Activated CD8-positive, alpha-beta memory T cell treated with anti-CD3 and anti-CD28 coated beads, Interleukin-2, amount 10 ng/mL, durations not matched to agents 7 days and 5 days (primary cell): Measurements from ENCODE around the gene FBXL17. TPM values are rescaled to one million over a fixed set of nuclear protein-coding genes. Genes with fewer than 3 reads are reported as not detected.

Source experiments
- ATAC-seq: fragments of 150-1000 bp; cut with Tn5 transposase; one replicate; pipeline ENCODE4 v1.10.0; 2021; ENCODE audit warnings: moderate library complexity
- CTCF ChIA-PET: fragments of 350-600 bp; sonication (Branson Sonifier 250); formaldehyde crosslinking; loops from one replicate; lab custom pipeline; 2021; ENCODE audit warnings: antibody characterized with exemption; lab: Charles Lee
- DNase-seq: peaks from one replicate; pipeline ENCODE4 v3.0.0-alpha.2; 2020
- H3K27ac Mint-ChIP-seq: one replicate; pipeline ENCODE4 v1.8.0; 2021; ENCODE audit warnings: mild to moderate bottlenecking, mixed read lengths
- H3K27me3 Mint-ChIP-seq: one replicate; pipeline ENCODE4 v1.8.0; 2021; ENCODE audit warnings: mixed read lengths
- H3K36me3 Mint-ChIP-seq: one replicate; pipeline ENCODE4 v1.8.0; 2021; ENCODE audit warnings: mild to moderate bottlenecking, mixed read lengths
- H3K4me1 Mint-ChIP-seq: one replicate; pipeline ENCODE4 v1.8.0; 2021; ENCODE audit warnings: mixed read lengths
- H3K4me3 Mint-ChIP-seq: one replicate; pipeline ENCODE4 v1.8.0; 2021; ENCODE audit warnings: mild to moderate bottlenecking, moderate library complexity, mixed read lengths
- H3K9me3 Mint-ChIP-seq: one replicate; pipeline ENCODE4 v1.8.0; 2022; ENCODE audit warnings: low read depth, mixed read lengths
- total RNA-seq, 2 experiments: library from RNA; stranded (reverse); gene quantifications; one replicate each; pipeline ENCODE4 v1.2.3, GENCODE V29; 2021

Gene FBXL17
- total RNA-seq, 2 experiments from 2014 or later: 6.6 to 10.9 TPM

DNA sequence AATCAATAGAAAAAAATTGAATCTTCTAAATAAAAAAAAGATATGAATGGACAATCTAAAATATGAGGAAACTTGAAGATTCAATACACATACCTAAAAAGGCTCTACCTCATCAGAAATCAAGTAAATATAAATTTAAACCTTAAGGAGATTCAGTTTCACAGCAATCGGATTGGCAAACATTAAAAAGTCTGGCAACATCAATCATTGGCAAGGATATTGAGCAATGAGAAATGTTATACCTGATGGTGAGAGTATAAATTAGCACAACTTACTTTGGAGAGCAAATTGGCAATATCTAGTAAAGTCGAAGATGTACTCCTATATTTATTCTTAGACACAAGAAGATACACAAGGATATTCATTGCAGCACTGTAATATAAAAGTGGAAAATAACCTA lies 436.8 kb downstream of the FBXL17 start:
- DNase-seq (no peak), ATAC-seq (no peak)
- no peak overlapping the region for H3K4me3 Mint-ChIP-seq
- no peaks in the 10 kb centered on the region for H3K27me3 Mint-ChIP-seq
- no peak overlapping the region for H3K27ac Mint-ChIP-seq
- CTCF ChIA-PET: no interaction called here
- H3K4me1 Mint-ChIP-seq: peaks cover 10% of the 10 kb centered on the region
- H3K9me3 Mint-ChIP-seq: no peaks in the 10 kb centered on the region
- H3K36me3 Mint-ChIP-seq: no peaks in the 10 kb centered on the region

DNA sequence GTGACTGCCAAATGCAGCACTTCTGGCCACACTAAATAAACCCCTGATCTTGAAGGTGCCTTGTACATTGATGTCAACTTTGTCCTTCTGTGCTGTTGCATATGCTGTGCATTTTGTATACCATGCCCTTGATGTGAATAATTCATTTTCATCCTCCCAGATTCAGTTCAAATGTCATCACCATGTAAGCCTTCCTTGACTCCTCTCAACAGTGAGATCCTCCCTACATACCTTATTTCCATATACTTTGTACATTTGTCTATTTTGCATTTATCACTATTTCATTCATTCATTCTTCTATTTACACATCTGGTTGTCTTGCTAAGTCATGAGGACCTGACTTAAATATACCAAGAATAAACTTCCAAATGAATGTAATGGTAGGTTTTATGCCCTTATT lies 438.0 kb downstream of the FBXL17 start:
- no peak overlapping the region for H3K4me3 Mint-ChIP-seq
- DNase-seq: no peak
- no peak overlapping the region for H3K27ac Mint-ChIP-seq
- no peaks in the 10 kb centered on the region for H3K36me3 Mint-ChIP-seq
- H3K4me1 Mint-ChIP-seq: no peaks in the 10 kb centered on the region
- H3K27me3 Mint-ChIP-seq: no peaks in the 10 kb centered on the region
- H3K9me3 Mint-ChIP-seq: no peaks in the 10 kb centered on the region
- CTCF ChIA-PET: no interaction called here
- no peak for ATAC-seq

DNA sequence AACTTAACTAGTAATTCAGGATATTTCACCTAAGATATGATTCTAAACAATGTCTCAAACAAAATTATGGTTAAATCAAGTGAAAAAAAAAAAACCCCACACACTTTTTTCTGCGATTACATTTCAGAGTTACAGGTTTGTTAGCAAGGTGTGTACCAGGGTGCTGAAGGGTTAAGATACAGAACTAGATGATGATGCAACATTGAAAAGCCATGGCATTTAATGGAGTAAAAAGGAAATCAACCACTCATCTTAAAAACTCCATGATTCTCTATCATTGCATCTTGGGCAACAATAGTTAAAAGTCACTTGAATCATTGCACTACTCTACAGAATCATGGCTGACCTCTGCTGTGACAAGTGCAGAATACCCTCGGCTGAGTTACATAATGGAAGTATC lies 440.9 kb downstream of the FBXL17 start:
- no peaks in the 10 kb centered on the region for H3K9me3 Mint-ChIP-seq
- no peaks in the 10 kb centered on the region for H3K4me1 Mint-ChIP-seq
- no peak for DNase-seq
- H3K36me3 Mint-ChIP-seq: no peaks in the 10 kb centered on the region
- ATAC-seq: no peak
- H3K27me3 Mint-ChIP-seq: no peaks in the 10 kb centered on the region
- CTCF ChIA-PET: no interaction called here
- H3K4me3 Mint-ChIP-seq: no peak overlapping the region
- H3K27ac Mint-ChIP-seq: no peak overlapping the region

DNA sequence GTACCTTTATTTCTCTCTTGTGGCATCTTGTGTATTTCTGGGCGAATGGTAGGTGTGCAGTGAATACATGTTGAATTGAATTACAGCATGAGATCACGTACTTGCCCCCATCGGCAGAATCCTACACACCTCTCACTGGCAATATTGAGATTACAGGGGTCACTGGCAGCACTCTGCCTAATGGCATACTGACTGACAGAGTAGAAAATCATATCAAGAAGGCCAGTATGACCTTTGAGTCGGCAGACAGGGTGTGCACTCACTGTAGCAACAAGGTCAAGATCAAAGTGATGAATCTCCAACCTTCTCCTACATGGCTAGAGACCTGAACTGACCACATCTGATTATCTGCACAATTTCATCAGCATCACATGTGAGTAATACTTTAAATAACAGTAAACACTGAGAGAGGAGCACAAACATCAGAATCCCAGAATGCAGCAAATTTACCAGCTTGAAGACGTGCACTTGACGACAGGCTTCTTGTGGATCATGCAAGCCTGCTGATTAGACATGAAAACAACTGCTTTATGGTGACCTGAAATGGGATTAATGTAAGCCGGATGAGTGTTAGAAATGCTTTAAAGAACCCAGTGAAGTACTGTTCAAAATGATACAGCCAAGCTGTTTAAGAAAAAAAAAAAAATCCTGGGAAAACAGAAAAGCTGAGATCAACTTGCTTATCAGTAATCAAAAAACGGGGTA lies 444.1 kb downstream of the FBXL17 start:
- H3K27ac Mint-ChIP-seq: no peak overlapping the region
- no peaks in the 10 kb centered on the region for H3K36me3 Mint-ChIP-seq
- DNase-seq (no peak), ATAC-seq (no peak)
- H3K27me3 Mint-ChIP-seq: no peaks in the 10 kb centered on the region
- H3K4me3 Mint-ChIP-seq: no peak overlapping the region
- no peaks in the 10 kb centered on the region for H3K4me1 Mint-ChIP-seq
- CTCF ChIA-PET: interaction anchor here (0.7 kb wide), 1 partner anchor 13 kb away, joined by 3 read pairs; no protein-coding TSS in a partner anchor
- no peaks in the 10 kb centered on the region for H3K9me3 Mint-ChIP-seq

DNA sequence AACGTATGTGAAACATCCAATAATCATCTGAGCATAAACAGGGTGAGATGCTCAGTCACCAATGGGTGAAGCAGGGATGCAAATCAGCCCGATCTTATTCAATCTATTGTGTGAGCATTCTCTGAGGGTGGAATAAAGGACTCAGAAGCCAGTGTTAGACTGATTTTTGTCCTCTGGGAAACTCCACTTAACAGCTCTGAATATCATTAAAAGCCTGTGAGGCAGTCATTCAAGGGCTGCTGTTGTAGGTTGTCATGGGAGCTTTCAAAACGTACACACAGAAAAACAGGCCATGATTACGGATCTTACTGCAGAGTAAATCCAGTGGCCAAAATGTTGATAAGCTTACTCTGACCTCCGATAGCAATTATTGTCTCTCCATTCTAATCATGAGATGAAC lies 444.7 kb downstream of the FBXL17 start:
- no peak for DNase-seq
- H3K36me3 Mint-ChIP-seq: no peaks in the 10 kb centered on the region
- no peak overlapping the region for H3K4me3 Mint-ChIP-seq
- no peak overlapping the region for H3K27ac Mint-ChIP-seq
- ATAC-seq: no peak
- H3K9me3 Mint-ChIP-seq: no peaks in the 10 kb centered on the region
- no peaks in the 10 kb centered on the region for H3K27me3 Mint-ChIP-seq
- H3K4me1 Mint-ChIP-seq: no peaks in the 10 kb centered on the region
- CTCF ChIA-PET: no interaction called here

DNA sequence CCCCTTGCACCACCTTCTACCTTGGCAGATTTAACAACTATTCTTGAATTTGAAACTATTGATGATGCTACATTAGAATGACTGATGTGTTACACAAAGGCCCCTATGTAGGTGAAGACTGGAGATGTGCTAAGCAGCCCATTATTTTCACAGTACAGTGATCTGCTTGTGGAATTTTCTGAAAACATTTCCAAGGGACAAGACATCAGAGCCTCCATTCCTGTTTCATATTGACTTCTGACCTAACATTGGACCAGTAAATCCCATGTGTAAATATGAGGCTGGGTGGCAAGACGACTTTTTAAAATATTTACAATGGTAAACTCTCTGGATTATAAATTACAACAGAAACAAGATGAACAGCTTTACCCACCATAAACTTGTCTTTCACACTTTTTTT lies 445.4 kb downstream of the FBXL17 start:
- no peak overlapping the region for H3K4me3 Mint-ChIP-seq
- no peaks in the 10 kb centered on the region for H3K9me3 Mint-ChIP-seq
- ATAC-seq: no peak
- DNase-seq: no peak
- CTCF ChIA-PET: no interaction called here
- H3K27me3 Mint-ChIP-seq: no peaks in the 10 kb centered on the region
- no peak overlapping the region for H3K27ac Mint-ChIP-seq
- no peaks in the 10 kb centered on the region for H3K4me1 Mint-ChIP-seq
- H3K36me3 Mint-ChIP-seq: no peaks in the 10 kb centered on the region

DNA sequence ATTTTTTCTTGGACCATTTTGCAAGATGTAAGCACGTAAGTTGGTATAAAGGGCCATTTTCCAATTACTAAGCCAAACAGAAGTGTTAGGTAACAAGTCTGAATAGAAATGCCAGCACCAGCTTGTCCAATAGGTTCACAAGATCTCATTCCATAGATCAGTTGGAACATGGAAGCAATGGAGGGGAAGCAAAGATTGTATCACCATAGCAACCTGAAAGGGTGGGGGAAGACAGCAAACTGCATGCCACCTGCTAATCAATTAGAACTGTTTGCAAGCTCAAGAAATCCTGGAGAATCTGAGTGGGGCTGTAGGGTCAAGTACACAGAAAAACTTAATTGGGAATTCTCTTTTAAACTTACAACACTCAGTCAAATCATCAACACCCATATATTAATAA lies 446.3 kb downstream of the FBXL17 start:
- H3K36me3 Mint-ChIP-seq: no peaks in the 10 kb centered on the region
- CTCF ChIA-PET: no interaction called here
- H3K27me3 Mint-ChIP-seq: no peaks in the 10 kb centered on the region
- no peak overlapping the region for H3K4me3 Mint-ChIP-seq
- no peak for ATAC-seq
- H3K27ac Mint-ChIP-seq: no peak overlapping the region
- no peak for DNase-seq
- no peaks in the 10 kb centered on the region for H3K4me1 Mint-ChIP-seq
- H3K9me3 Mint-ChIP-seq: no peaks in the 10 kb centered on the region

DNA sequence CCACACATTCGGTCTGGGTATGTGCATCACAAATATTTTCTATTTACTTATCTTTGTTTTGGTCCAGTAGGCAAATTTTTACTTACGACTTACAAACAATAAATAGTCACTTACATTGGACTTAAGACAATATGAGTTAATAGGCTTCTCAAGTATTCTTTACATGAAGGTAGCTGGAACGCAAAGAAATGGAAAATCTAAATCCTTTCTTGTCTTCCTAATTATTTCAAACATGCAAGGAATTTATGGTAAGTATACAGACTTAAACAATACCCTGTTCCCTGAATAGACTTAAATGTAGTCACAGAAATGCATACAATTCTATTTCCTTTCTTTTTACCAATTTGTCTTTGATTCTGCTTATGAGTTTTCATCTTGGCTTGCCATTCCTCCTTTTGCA lies 448.6 kb downstream of the FBXL17 start:
- DNase-seq (no peak), ATAC-seq (no peak)
- peaks cover 6% of the 10 kb centered on the region for H3K36me3 Mint-ChIP-seq
- H3K9me3 Mint-ChIP-seq: no peaks in the 10 kb centered on the region
- H3K4me1 Mint-ChIP-seq: peaks cover 6% of the 10 kb centered on the region
- H3K4me3 Mint-ChIP-seq: no peak overlapping the region
- CTCF ChIA-PET: interaction anchor here (1.1 kb wide), 1 partner anchor 85 kb away, joined by 3 read pairs; no protein-coding TSS in a partner anchor
- H3K27me3 Mint-ChIP-seq: no peaks in the 10 kb centered on the region
- no peak overlapping the region for H3K27ac Mint-ChIP-seq

DNA sequence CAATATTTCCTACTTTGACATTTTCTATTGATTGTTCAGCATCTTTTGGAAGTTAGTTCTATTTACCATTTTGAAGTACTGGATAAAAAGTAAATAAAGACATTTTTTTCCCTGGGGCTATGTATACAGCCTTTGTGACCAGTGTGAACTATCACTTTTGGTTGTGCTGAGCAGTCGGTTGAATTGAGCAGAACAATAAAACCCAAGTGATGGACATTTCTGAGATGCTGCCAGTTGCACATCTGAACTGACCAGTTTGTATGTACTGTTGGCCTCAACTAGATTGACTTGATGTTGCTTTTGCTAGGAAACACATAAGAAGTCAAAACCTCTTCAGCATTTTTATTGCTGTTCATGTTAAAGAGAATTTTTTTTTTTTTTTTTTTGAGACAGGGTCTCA lies 451.0 kb downstream of the FBXL17 start:
- Mint-ChIP-seq H3K27me3 (no peaks in the 10 kb centered on the region), H3K4me3 (no peak overlapping the region), H3K4me1 (peaks cover 6% of the 10 kb centered on the region), H3K27ac (no peak overlapping the region), H3K36me3 (peaks cover 6% of the 10 kb centered on the region), H3K9me3 (no peaks in the 10 kb centered on the region)
- CTCF ChIA-PET: no interaction called here
- ATAC-seq (no peak), DNase-seq (no peak)

DNA sequence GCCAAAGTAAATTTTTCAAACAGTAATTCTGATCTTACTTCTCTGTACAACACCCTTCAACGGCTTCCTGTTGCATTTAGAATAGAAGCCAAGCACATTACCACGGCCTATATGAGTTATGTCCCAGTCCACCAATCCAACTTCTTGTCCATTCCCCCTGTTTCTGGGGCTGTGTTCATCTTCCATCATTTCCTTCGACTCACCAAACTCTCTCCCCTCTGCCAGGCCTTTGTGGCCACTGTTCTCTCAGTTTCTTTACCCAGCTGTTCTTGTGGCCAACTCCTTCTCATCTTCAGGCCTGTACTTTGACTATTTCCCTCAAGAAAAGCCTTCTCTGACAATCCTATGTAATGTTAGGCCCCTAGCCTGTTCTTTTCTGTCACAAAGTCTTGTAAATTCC lies 451.8 kb downstream of the FBXL17 start:
- CTCF ChIA-PET: no interaction called here
- H3K36me3 Mint-ChIP-seq: peaks cover 6% of the 10 kb centered on the region
- H3K27ac Mint-ChIP-seq: no peak overlapping the region
- H3K27me3 Mint-ChIP-seq: no peaks in the 10 kb centered on the region
- ATAC-seq (no peak), DNase-seq (no peak)
- H3K9me3 Mint-ChIP-seq: no peaks in the 10 kb centered on the region
- peaks cover 14% of the 10 kb centered on the region for H3K4me1 Mint-ChIP-seq
- no peak overlapping the region for H3K4me3 Mint-ChIP-seq

DNA sequence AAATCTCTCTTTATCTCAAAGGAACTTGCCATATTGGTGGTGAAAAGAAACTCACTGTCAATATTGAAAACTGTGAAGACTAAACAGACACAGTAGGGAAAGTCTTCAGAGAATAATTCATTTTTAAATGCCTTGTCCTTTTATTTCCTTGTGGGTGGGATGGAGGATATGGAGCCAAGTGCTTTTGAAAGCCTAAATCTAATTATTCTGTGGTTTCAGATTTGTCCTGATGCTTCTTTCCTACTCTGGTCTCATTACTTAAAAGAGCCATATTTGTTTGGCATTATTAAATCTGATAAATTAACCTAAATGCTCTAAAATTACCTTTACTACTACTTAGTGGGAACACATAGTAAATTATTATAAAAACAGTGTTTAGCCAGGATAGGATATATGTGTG lies 452.8 kb downstream of the FBXL17 start:
- H3K9me3 Mint-ChIP-seq: no peaks in the 10 kb centered on the region
- DNase-seq (no peak), ATAC-seq (no peak)
- H3K27ac Mint-ChIP-seq: no peak overlapping the region
- H3K36me3 Mint-ChIP-seq: peaks cover 6% of the 10 kb centered on the region
- H3K4me3 Mint-ChIP-seq: no peak overlapping the region
- H3K4me1 Mint-ChIP-seq: peaks cover 21% of the 10 kb centered on the region
- CTCF ChIA-PET: no interaction called here
- H3K27me3 Mint-ChIP-seq: no peaks in the 10 kb centered on the region

DNA sequence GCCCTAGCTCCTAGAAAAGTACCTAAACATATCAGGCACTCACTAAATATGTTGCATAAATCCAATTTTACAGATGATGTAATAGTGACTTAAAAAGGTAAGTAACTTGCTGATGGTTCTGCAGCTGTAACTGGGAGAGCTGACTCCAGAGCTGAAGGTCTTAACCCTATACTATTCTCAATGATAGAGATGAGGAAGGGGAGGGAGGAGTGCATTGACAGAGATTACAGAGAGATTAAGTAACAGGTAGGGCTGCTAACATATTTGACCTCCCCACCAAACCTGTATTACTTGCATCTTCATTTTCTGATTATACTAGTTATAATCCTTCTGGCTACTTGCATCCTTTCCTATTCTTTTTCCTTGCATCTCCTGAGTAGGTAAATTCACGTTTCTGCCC lies 455.8 kb downstream of the FBXL17 start:
- no peak overlapping the region for H3K4me3 Mint-ChIP-seq
- H3K27me3 Mint-ChIP-seq: no peaks in the 10 kb centered on the region
- peaks cover 7% of the 10 kb centered on the region for H3K36me3 Mint-ChIP-seq
- CTCF ChIA-PET: no interaction called here
- no peaks in the 10 kb centered on the region for H3K9me3 Mint-ChIP-seq
- no peak for DNase-seq
- H3K4me1 Mint-ChIP-seq: peaks cover 21% of the 10 kb centered on the region
- ATAC-seq: no peak
- H3K27ac Mint-ChIP-seq: no peak overlapping the region

DNA sequence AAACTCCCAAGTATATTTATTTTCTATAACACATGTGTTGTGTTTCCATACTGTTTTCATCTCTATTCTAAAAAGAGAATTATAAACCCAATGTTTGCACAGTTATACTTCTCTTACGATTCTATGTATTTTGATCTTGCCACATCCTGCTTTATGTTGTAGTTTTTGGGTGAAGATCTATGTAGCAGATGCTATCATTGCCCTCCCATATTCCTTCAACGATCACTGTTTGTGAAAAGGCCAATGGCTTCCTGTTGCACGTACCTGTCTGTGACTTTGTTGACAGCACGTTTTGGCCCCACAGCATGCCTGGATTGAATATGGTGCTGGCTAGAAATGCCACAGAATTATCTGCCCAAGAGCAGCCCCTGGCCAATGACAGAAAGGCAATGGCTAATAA lies 456.7 kb downstream of the FBXL17 start:
- no peak overlapping the region for H3K4me3 Mint-ChIP-seq
- CTCF ChIA-PET: no interaction called here
- ATAC-seq (no peak), DNase-seq (no peak)
- peaks cover 24% of the 10 kb centered on the region for H3K4me1 Mint-ChIP-seq
- peaks cover 9% of the 10 kb centered on the region for H3K36me3 Mint-ChIP-seq
- H3K27ac Mint-ChIP-seq: no peak overlapping the region
- H3K27me3 Mint-ChIP-seq: no peaks in the 10 kb centered on the region
- no peaks in the 10 kb centered on the region for H3K9me3 Mint-ChIP-seq

DNA sequence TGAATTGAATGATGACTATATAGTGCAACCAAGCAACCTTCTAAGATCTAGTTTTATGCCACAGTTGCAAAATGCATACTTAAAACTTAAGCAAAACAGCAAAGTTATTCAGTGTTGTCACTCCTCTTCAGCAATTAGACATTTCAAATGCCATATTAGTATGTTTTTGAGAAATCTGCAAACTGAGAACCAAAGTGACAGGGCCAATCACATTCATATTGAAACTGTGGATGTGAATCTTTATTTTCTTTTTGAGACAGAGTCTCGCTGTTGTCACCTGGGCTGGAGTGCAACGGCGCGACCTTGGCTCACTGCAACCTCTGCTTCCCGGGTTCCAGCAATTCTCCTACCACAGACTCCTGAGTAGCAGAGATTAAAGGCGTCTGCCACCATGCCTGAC lies 461.9 kb downstream of the FBXL17 start:
- ATAC-seq (peak; percentile 78), DNase-seq (peak; percentile 43)
- peaks cover 40% of the 10 kb centered on the region for H3K4me1 Mint-ChIP-seq
- H3K36me3 Mint-ChIP-seq: peaks cover 5% of the 10 kb centered on the region
- H3K27ac Mint-ChIP-seq: peak overlapping the region; percentile 46
- no peaks in the 10 kb centered on the region for H3K27me3 Mint-ChIP-seq
- CTCF ChIA-PET: no interaction called here
- no peaks in the 10 kb centered on the region for H3K9me3 Mint-ChIP-seq
- H3K4me3 Mint-ChIP-seq: no peak overlapping the region
